ENCODE results near the gene ASTN2. TPM values are rescaled to one million over a fixed set of nuclear protein-coding genes. Genes with fewer than 3 reads are reported as not detected.
"Not testable (repeated sequence)": the region's sequence is repeated elsewhere in the genome, so short reads cannot be mapped to it uniquely, and the experiment has no call there.

Gene ASTN2
- polyA plus RNA-seq, 1 experiment = 12.8 TPM

GRCh38 chr9:117072216-117072615 lies 342.6 kb downstream of the ASTN2 start:
- DNase-seq (ENCODE audit: low read depth) = no peak
- POLR2A ChIA-PET = no interaction called here
- Histone ChIP-seq H3K4me3 (ENCODE audit: low read depth, low read length) (no peak overlapping the region), H3K27me3 (ENCODE audit: control insufficient read depth, insufficient read depth, low read length) (no peaks in the 10 kb centered on the region), H3K36me3 (ENCODE audit: control insufficient read depth, insufficient read depth, low read length) (no peaks in the 10 kb centered on the region)
- TF ChIP-seq CTCF (IDR thresholded peaks at IDR 0.05; ENCODE audit: insufficient read depth, low read depth, low read length) = no peak
- CTCF ChIA-PET = interaction anchor here (0.6 to 1.5 kb wide), 3 partner anchors 13 to 335 kb away, joined by 3 to 4 read pairs (median 3); no protein-coding TSS in a partner anchor

GRCh38 chr9:117071673-117072207 lies 343.1 kb downstream of the ASTN2 start:
- H3K36me3 ChIP-seq (ENCODE audit: control insufficient read depth, insufficient read depth, low read length); DNase-seq (ENCODE audit: low read depth); H3K4me3 ChIP-seq (ENCODE audit: low read depth, low read length); H3K27me3 ChIP-seq (ENCODE audit: control insufficient read depth, insufficient read depth, low read length); POLR2A ChIA-PET: not testable (repeated sequence)
- CTCF ChIA-PET = interaction anchor here (0.8 to 1.5 kb wide), 2 partner anchors 13 to 335 kb away, joined by 3 read pairs; no protein-coding TSS in a partner anchor

GRCh38 chr9:117063721-117064471 lies 351.0 kb downstream of the ASTN2 start:
- no peak for TF ChIP-seq CTCF (IDR thresholded peaks at IDR 0.05; ENCODE audit: insufficient read depth, low read depth, low read length)
- ChIA-PET POLR2A (no interaction called here), CTCF (interaction anchor here (0.6 to 1.0 kb wide), 3 partner anchors 10 to 96 kb away, joined by 3 read pairs; no protein-coding TSS in a partner anchor)
- Histone ChIP-seq H3K27me3 (ENCODE audit: control insufficient read depth, insufficient read depth, low read length) (no peaks in the 10 kb centered on the region), H3K4me3 (ENCODE audit: low read depth, low read length) (no peak overlapping the region), H3K36me3 (ENCODE audit: control insufficient read depth, insufficient read depth, low read length) (no peaks in the 10 kb centered on the region)
- DNase-seq (ENCODE audit: low read depth) = no peak

- TF ChIP-seq CTCF (IDR thresholded peaks at IDR 0.05; ENCODE audit: insufficient read depth, low read depth, low read length) = no peak
- Histone ChIP-seq H3K27me3 (ENCODE audit: control insufficient read depth, insufficient read depth, low read length) (no peaks in the 10 kb centered on the region), H3K36me3 (ENCODE audit: control insufficient read depth, insufficient read depth, low read length) (no peaks in the 10 kb centered on the region), H3K4me3 (ENCODE audit: low read depth, low read length) (no peak overlapping the region)
- DNase-seq (ENCODE audit: low read depth) = no peak
- ChIA-PET CTCF (no interaction called here), POLR2A (no interaction called here)
Measured at GRCh38 chr9:117060963-117061362, 353.9 kb downstream of the ASTN2 start.

GRCh38 chr9:117050007-117050406 lies 364.9 kb downstream of the ASTN2 start:
- Histone ChIP-seq H3K27me3 (ENCODE audit: control insufficient read depth, insufficient read depth, low read length) (no peaks in the 10 kb centered on the region), H3K36me3 (ENCODE audit: control insufficient read depth, insufficient read depth, low read length) (no peaks in the 10 kb centered on the region), H3K4me3 (ENCODE audit: low read depth, low read length) (no peak overlapping the region)
- CTCF ChIA-PET = no interaction called here
- POLR2A ChIA-PET = no interaction called here
- DNase-seq (ENCODE audit: low read depth) = no peak
- no peak for TF ChIP-seq CTCF (IDR thresholded peaks at IDR 0.05; ENCODE audit: insufficient read depth, low read depth, low read length)
